ENCODE results near the gene TIMELESS.

DNA sequence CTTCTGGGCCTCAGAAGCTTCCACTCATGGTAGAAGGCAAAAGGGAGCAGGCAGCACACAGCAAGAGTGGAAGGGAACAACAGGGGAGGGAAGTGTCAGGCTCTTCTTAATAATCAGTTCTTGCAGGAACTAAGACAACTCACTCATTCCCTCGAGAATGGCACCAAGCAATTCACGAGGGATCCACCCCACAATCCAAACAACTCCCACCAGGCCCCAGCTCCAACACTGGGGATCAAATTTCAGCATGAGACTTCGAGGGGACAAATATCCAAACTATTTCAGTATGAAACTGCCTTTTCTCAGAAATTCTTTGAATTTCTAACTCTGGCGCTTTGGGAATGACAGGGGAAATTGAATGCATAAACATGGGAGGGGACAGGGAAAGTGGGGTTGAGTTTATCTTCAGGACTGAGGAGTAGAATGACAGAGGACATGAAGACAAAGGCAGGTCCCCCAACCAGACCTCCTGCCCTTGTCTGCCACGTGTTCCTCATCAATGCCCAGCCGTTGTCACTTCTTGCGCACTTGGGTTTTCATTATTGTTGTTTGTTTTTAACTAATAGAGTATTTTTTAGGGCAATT, 62.0 kb downstream of the TIMELESS start:
- TF ChIP-seq POLR2AphosphoS5 (IDR thresholded peaks at IDR 0.05; ENCODE audit: low read depth, low read length) (no peak), SP1 (IDR thresholded peaks at IDR 0.05; ENCODE audit: low read depth) (no peak)
- TF ChIP-seq, protein P1, sequence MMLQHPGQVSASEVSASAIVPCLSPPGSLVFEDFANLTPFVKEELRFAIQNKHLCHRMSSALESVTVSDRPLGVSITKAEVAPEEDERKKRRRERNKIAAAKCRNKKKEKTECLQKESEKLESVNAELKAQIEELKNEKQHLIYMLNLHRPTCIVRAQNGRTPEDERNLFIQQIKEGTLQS (IDR thresholded peaks at IDR 0.05): no peak
- TF ChIP-seq, protein P2, sequence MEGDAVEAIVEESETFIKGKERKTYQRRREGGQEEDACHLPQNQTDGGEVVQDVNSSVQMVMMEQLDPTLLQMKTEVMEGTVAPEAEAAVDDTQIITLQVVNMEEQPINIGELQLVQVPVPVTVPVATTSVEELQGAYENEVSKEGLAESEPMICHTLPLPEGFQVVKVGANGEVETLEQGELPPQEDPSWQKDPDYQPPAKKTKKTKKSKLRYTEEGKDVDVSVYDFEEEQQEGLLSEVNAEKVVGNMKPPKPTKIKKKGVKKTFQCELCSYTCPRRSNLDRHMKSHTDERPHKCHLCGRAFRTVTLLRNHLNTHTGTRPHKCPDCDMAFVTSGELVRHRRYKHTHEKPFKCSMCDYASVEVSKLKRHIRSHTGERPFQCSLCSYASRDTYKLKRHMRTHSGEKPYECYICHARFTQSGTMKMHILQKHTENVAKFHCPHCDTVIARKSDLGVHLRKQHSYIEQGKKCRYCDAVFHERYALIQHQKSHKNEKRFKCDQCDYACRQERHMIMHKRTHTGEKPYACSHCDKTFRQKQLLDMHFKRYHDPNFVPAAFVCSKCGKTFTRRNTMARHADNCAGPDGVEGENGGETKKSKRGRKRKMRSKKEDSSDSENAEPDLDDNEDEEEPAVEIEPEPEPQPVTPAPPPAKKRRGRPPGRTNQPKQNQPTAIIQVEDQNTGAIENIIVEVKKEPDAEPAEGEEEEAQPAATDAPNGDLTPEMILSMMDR (IDR thresholded peaks at IDR 0.05 in 2 of 3, conservative IDR thresholded peaks at IDR 0.05 in 1 of 3; ENCODE audit: borderline replicate concordance in 1 of 3, insufficient read depth in 1 of 3, low read depth in 2 of 3, low read length in 2 of 3): no peak

Data from HCT116 (cell line).